ENCODE data around the gene MICU1. TPM values are rescaled to one million over a fixed set of nuclear protein-coding genes. Genes with fewer than 3 reads are reported as not detected.

MICU1 gene
- total RNA-seq, 1 experiment from 2014 or later = 36.0 TPM

DNA sequence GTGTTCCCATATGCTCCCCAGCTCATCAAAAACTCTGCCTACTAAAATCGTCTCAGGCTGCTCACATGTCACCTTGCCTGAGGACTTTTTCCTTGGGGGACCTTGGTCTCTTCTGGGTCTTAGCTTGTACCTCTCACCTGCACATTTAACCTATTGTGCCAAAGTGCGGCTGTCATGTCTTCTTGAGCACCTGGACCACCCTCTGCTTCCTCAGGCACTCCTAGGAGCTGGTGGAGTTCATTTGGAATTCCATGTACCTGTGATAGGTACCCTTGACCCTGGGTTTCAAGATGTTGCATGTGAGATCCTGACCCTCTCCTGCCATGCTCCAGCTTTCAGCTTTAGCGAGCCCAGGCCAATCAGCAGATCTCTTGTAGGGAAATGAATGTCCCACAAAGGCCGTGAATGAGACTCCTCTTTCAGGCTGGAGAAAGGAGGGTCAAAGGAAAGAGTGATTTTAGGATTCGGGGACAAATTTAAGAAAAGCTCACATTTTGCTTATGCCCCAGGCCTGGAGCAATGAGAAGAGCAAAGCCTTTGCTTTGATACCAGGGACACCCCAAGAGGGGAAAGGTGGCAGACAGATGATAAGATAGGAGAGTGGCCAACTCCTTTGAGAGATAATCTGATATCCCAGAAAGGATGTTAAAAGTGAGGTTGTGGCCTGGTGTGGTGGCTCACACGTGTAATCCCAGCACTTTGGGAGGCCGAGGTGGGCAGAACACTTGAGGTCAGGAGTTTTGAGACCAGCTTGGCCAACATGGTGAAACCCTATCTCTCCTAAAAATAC, 260.6 kb downstream of the MICU1 start (continued):
- TF ChIP-seq, protein P1, sequence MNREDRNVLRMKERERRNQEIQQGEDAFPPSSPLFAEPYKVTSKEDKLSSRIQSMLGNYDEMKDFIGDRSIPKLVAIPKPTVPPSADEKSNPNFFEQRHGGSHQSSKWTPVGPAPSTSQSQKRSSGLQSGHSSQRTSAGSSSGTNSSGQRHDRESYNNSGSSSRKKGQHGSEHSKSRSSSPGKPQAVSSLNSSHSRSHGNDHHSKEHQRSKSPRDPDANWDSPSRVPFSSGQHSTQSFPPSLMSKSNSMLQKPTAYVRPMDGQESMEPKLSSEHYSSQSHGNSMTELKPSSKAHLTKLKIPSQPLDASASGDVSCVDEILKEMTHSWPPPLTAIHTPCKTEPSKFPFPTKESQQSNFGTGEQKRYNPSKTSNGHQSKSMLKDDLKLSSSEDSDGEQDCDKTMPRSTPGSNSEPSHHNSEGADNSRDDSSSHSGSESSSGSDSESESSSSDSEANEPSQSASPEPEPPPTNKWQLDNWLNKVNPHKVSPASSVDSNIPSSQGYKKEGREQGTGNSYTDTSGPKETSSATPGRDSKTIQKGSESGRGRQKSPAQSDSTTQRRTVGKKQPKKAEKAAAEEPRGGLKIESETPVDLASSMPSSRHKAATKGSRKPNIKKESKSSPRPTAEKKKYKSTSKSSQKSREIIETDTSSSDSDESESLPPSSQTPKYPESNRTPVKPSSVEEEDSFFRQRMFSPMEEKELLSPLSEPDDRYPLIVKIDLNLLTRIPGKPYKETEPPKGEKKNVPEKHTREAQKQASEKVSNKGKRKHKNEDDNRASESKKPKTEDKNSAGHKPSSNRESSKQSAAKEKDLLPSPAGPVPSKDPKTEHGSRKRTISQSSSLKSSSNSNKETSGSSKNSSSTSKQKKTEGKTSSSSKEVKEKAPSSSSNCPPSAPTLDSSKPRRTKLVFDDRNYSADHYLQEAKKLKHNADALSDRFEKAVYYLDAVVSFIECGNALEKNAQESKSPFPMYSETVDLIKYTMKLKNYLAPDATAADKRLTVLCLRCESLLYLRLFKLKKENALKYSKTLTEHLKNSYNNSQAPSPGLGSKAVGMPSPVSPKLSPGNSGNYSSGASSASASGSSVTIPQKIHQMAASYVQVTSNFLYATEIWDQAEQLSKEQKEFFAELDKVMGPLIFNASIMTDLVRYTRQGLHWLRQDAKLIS (CRISPR knock-in tag; IDR thresholded peaks at IDR 0.05; ENCODE audit: borderline replicate concordance) = no peak
- no peak for TF ChIP-seq NFE2L1 (CRISPR knock-in tag; IDR thresholded peaks at IDR 0.05)
- TF ChIP-seq, protein P2, sequence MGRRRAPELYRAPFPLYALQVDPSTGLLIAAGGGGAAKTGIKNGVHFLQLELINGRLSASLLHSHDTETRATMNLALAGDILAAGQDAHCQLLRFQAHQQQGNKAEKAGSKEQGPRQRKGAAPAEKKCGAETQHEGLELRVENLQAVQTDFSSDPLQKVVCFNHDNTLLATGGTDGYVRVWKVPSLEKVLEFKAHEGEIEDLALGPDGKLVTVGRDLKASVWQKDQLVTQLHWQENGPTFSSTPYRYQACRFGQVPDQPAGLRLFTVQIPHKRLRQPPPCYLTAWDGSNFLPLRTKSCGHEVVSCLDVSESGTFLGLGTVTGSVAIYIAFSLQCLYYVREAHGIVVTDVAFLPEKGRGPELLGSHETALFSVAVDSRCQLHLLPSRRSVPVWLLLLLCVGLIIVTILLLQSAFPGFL (CRISPR knock-in tag; IDR thresholded peaks at IDR 0.05; ENCODE audit: borderline replicate concordance) = no peak
- TF ChIP-seq, protein P3, sequence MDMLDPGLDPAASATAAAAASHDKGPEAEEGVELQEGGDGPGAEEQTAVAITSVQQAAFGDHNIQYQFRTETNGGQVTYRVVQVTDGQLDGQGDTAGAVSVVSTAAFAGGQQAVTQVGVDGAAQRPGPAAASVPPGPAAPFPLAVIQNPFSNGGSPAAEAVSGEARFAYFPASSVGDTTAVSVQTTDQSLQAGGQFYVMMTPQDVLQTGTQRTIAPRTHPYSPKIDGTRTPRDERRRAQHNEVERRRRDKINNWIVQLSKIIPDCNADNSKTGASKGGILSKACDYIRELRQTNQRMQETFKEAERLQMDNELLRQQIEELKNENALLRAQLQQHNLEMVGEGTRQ (CRISPR knock-in tag; IDR thresholded peaks at IDR 0.05) = no peak
- TF ChIP-seq HMGA2 (CRISPR knock-in tag; IDR thresholded peaks at IDR 0.05) = no peak
- TF ChIP-seq, protein P4, sequence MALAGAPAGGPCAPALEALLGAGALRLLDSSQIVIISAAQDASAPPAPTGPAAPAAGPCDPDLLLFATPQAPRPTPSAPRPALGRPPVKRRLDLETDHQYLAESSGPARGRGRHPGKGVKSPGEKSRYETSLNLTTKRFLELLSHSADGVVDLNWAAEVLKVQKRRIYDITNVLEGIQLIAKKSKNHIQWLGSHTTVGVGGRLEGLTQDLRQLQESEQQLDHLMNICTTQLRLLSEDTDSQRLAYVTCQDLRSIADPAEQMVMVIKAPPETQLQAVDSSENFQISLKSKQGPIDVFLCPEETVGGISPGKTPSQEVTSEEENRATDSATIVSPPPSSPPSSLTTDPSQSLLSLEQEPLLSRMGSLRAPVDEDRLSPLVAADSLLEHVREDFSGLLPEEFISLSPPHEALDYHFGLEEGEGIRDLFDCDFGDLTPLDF (CRISPR knock-in tag; IDR thresholded peaks at IDR 0.05) = no peak
- TF ChIP-seq IRF2 (CRISPR knock-in tag; IDR thresholded peaks at IDR 0.05; ENCODE audit: borderline replicate concordance, low read depth) = no peak
- TF ChIP-seq, protein P5, sequence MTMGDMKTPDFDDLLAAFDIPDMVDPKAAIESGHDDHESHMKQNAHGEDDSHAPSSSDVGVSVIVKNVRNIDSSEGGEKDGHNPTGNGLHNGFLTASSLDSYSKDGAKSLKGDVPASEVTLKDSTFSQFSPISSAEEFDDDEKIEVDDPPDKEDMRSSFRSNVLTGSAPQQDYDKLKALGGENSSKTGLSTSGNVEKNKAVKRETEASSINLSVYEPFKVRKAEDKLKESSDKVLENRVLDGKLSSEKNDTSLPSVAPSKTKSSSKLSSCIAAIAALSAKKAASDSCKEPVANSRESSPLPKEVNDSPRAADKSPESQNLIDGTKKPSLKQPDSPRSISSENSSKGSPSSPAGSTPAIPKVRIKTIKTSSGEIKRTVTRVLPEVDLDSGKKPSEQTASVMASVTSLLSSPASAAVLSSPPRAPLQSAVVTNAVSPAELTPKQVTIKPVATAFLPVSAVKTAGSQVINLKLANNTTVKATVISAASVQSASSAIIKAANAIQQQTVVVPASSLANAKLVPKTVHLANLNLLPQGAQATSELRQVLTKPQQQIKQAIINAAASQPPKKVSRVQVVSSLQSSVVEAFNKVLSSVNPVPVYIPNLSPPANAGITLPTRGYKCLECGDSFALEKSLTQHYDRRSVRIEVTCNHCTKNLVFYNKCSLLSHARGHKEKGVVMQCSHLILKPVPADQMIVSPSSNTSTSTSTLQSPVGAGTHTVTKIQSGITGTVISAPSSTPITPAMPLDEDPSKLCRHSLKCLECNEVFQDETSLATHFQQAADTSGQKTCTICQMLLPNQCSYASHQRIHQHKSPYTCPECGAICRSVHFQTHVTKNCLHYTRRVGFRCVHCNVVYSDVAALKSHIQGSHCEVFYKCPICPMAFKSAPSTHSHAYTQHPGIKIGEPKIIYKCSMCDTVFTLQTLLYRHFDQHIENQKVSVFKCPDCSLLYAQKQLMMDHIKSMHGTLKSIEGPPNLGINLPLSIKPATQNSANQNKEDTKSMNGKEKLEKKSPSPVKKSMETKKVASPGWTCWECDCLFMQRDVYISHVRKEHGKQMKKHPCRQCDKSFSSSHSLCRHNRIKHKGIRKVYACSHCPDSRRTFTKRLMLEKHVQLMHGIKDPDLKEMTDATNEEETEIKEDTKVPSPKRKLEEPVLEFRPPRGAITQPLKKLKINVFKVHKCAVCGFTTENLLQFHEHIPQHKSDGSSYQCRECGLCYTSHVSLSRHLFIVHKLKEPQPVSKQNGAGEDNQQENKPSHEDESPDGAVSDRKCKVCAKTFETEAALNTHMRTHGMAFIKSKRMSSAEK (CRISPR knock-in tag; IDR thresholded peaks at IDR 0.05; ENCODE audit: borderline replicate concordance) = no peak
- TF ChIP-seq JUN (CRISPR knock-in tag; IDR thresholded peaks at IDR 0.05) = no peak

DNA sequence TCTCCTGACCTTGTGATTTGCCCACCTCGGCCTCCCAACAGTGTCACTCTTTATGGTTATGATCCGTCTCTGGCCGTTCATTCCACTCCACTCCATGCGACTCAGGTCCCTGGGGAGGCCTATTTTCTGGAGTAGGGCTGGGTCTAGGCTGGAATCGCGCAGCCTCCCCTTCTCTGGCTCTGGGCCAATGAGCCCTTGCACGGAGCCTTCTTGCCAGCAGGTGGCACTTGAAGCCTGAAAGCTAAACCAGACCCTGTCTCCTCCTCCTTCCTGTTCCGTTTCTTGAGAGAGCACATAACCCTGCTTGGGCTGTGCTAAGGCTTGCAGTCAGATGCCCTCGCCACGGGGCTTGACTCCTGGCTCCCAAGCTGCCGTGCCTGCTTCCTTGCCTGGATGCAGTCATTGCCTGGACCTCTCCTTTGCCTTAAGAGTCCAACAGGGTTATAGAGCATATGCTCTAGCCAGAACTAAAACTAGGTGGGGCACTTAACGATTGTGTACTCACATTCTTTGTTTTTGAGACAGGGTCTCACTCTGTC, 261.6 kb downstream of the MICU1 start:
- H3K9me3 Mint-ChIP-seq = no peaks in the 10 kb centered on the region
- ChIA-PET CTCF (interaction anchor here (0.7 to 2.9 kb wide), 16 partner anchors 10 to 697 kb away, joined by 3 to 38 read pairs (median 5); partner anchors contain the start of genes DNAJB12, MCU and MICU1), POLR2A (interaction anchor here (0.5 to 1.5 kb wide), 3 partner anchors 9 to 756 kb away, joined by 3 to 4 read pairs (median 3); partner anchors contain the start of gene DNAJB12)
- H3K4me1 Mint-ChIP-seq = no peaks in the 10 kb centered on the region
- H3K36me3 Mint-ChIP-seq = no peaks in the 10 kb centered on the region
- DNase-seq (ENCODE audit: low spot score) (peak; percentile 91), ATAC-seq (peak; percentile 99)
- H3K27me3 Mint-ChIP-seq (ENCODE audit: low read depth) = no peaks in the 10 kb centered on the region; the same call in 1 of the 2 replicates
- no peak overlapping the region for H3K4me3 Mint-ChIP-seq
- H3K27ac Mint-ChIP-seq = peak overlapping the region; percentile 80; the same call in 1 of the 2 replicates
- TF ChIP-seq ETV6 (CRISPR knock-in tag; IDR thresholded peaks at IDR 0.05) = peak; percentile 27; the same call in 1 of the 2 replicates
- TF ChIP-seq, protein P1 (CRISPR knock-in tag; IDR thresholded peaks at IDR 0.05; ENCODE audit: borderline replicate concordance) = no peak
- TF ChIP-seq, protein P6, sequence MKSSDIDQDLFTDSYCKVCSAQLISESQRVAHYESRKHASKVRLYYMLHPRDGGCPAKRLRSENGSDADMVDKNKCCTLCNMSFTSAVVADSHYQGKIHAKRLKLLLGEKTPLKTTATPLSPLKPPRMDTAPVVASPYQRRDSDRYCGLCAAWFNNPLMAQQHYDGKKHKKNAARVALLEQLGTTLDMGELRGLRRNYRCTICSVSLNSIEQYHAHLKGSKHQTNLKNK (CRISPR knock-in tag; IDR thresholded peaks at IDR 0.05) = no peak
- TF ChIP-seq, protein P7, sequence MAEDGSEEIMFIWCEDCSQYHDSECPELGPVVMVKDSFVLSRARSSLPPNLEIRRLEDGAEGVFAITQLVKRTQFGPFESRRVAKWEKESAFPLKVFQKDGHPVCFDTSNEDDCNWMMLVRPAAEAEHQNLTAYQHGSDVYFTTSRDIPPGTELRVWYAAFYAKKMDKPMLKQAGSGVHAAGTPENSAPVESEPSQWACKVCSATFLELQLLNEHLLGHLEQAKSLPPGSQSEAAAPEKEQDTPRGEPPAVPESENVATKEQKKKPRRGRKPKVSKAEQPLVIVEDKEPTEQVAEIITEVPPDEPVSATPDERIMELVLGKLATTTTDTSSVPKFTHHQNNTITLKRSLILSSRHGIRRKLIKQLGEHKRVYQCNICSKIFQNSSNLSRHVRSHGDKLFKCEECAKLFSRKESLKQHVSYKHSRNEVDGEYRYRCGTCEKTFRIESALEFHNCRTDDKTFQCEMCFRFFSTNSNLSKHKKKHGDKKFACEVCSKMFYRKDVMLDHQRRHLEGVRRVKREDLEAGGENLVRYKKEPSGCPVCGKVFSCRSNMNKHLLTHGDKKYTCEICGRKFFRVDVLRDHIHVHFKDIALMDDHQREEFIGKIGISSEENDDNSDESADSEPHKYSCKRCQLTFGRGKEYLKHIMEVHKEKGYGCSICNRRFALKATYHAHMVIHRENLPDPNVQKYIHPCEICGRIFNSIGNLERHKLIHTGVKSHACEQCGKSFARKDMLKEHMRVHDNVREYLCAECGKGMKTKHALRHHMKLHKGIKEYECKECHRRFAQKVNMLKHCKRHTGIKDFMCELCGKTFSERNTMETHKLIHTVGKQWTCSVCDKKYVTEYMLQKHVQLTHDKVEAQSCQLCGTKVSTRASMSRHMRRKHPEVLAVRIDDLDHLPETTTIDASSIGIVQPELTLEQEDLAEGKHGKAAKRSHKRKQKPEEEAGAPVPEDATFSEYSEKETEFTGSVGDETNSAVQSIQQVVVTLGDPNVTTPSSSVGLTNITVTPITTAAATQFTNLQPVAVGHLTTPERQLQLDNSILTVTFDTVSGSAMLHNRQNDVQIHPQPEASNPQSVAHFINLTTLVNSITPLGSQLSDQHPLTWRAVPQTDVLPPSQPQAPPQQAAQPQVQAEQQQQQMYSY (CRISPR knock-in tag; IDR thresholded peaks at IDR 0.05) = peak; percentile 49; the same call in 1 of the 2 replicates
- no peak for TF ChIP-seq SOX15 (CRISPR knock-in tag; IDR thresholded peaks at IDR 0.05)
